Uterus (tissue), 2 donors: ENCODE measurements around the gene APOL1.

Experiments used
- POLR2A ChIP-seq, 2 donors: fragments of 450-650 bp; IDR thresholded peaks; one replicate each; pipeline ENCODE4 v1.6.1; 2016; ENCODE audit warnings: antibody characterized with exemption in 2 of 2, mild to moderate bottlenecking in 1 of 2, moderate library complexity in 1 of 2
- TF ChIP-seq, protein P1 (sequence below), 4 experiments: fragments of 200-600 bp in 2 of 4; fragments of 450-650 bp in 2 of 4; sonication (generic) in 2 of 4; IDR thresholded peaks; one replicate each; pipeline ENCODE4 v1.5.1; 2016 to 2019; ENCODE audit warnings: antibody characterized with exemption in 4 of 4, mild to moderate bottlenecking in 2 of 4, moderate library complexity in 1 of 4

DNA sequence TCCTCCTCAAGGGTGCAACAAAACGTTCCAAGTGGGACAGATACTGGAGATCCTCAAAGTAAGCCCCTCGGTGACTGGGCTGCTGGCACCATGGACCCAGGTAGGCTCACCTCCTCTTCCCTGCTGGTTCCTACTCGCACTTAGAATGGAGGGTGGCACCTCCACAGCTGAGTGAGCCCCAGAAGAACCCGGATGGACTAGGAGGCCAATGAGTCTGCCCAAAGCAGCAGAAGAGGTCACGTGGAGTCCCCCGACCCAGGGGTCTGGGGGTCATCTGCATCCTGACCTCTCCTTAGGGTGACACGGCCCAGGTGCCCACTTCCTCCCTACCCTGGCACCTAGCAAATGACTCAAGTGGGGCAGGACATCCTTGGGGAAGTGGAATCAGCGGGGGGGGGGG lies 4.4 kb downstream of the APOL1 start:
- TF ChIP-seq, protein P1, sequence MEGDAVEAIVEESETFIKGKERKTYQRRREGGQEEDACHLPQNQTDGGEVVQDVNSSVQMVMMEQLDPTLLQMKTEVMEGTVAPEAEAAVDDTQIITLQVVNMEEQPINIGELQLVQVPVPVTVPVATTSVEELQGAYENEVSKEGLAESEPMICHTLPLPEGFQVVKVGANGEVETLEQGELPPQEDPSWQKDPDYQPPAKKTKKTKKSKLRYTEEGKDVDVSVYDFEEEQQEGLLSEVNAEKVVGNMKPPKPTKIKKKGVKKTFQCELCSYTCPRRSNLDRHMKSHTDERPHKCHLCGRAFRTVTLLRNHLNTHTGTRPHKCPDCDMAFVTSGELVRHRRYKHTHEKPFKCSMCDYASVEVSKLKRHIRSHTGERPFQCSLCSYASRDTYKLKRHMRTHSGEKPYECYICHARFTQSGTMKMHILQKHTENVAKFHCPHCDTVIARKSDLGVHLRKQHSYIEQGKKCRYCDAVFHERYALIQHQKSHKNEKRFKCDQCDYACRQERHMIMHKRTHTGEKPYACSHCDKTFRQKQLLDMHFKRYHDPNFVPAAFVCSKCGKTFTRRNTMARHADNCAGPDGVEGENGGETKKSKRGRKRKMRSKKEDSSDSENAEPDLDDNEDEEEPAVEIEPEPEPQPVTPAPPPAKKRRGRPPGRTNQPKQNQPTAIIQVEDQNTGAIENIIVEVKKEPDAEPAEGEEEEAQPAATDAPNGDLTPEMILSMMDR (IDR thresholded peaks at IDR 0.05) = no peak
- no peak for TF ChIP-seq POLR2A (IDR thresholded peaks at IDR 0.05)
